Mucosa of descending colon (tissue), 3 donors: Measurements from ENCODE around the gene FBLN2. TPM values are rescaled to one million over a fixed set of nuclear protein-coding genes. Genes with fewer than 3 reads are reported as not detected.

Experiments used
- ATAC-seq: fragments of 200-7000 bp; cut with Tn5 transposase; one replicate; pipeline ENCODE4 v1.9.1; 2020; ENCODE audit warnings: mild to moderate bottlenecking, moderate library complexity
- DNase-seq, 3 donors: peaks; one replicate each; pipeline ENCODE4 v3.0.0-alpha.2; 2020
- H3K36me3 ChIP-seq: fragments of 200-600 bp; one replicate; pipeline ENCODE4 v1.8.0; 2021; ENCODE audit warnings: low read depth, mild to moderate bottlenecking
- H3K4me1 ChIP-seq: fragments of 200-600 bp; one replicate; pipeline ENCODE4 v1.8.0; 2021; ENCODE audit warnings: low read depth, mild to moderate bottlenecking
- H3K4me3 ChIP-seq: fragments of 200-600 bp; one replicate; pipeline ENCODE4 v1.8.0; 2021; ENCODE audit warnings: mild to moderate bottlenecking
- H3K9me3 ChIP-seq: fragments of 200-600 bp; one replicate; pipeline ENCODE4 v1.8.0; 2021; ENCODE audit warnings: mild to moderate bottlenecking
- CTCF ChIP-seq: fragments of 200-600 bp; IDR thresholded peaks from one replicate; pipeline ENCODE4 v1.8.0; 2022; ENCODE audit warnings: antibody characterized with exemption, mild to moderate bottlenecking
- intact Hi-C, 2 donors: fragments of 100-400 bp; cut with DNase I in 1 of 2; cut with micrococcal nuclease in 1 of 2; formaldehyde crosslinking; loops; one replicate each; pipeline versions ENCODE4 v1.11.0 to v1.11.1; 2022; cut with DNase I, micrococcal nuclease
- total RNA-seq, 3 donors: library from RNA; stranded (reverse); fragmentation: NEBNext Ultra II Directional in 2 of 3; extraction: Animal tissue kit (Norgen Biotek cat#: 25700) in 2 of 3; gene quantifications; one replicate each; pipeline versions ENCODE4 v1.2.1 to v1.2.4, GENCODE V29; 2021 to 2023
- donor health status: DM: no; HTN: no; CAD: no; lungs with moderate emphysema.
- donor health status: DM: no; HTN: no; CAD: no.
- donor health status: DM: no; HTN: yes; CAD: no.

The FBLN2 gene
- total RNA-seq, 3 donors from 2014 or later, result 10.2 to 48.9 (median 30.5) TPM

DNA sequence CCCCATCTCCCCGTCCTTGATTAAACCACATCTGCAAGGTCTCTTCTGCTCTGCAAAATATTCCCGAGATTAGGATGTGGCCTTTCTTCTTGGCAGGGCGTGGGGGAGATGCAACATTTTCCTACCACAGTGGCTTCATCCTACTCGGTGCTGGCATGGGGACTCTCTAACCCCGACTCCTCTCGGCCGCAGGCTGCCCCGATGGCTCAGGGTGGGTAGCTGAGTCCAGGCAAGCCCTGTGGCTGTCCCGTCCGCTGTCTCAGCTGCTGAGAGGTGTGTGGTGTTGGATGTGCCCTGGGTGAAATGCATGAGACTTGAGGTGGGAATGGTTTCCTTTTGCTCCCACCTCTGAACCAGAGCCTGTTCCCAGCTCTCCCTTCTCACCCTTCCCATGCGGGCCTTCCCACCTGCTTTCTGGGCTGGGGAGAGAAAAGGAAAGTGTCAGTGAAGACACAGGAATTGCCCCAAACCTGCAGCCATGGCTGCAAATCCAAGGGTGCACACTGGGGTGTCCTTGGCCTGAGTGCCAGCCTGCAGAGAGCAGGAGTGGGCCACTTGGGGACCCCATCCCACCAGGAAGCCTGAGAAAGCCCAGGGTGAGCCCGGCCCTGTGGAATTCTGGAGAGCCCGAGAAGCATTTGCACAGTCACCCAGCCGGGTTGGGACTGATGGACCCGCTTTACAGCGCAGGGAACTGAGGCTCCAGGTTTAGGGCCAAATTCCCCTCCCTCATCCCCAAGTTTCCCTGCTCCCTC lies 115.0 kb downstream of the FBLN2 start:
- no peak overlapping the region for H3K4me3 ChIP-seq
- no peak for DNase-seq
- ATAC-seq, result no peak
- intact Hi-C loops, result no loop called here
- H3K36me3 ChIP-seq, result no peaks in the 10 kb centered on the region
- H3K4me1 ChIP-seq, result no peaks in the 10 kb centered on the region
- TF ChIP-seq CTCF, result no peak
- H3K9me3 ChIP-seq, result no peaks in the 10 kb centered on the region

DNA sequence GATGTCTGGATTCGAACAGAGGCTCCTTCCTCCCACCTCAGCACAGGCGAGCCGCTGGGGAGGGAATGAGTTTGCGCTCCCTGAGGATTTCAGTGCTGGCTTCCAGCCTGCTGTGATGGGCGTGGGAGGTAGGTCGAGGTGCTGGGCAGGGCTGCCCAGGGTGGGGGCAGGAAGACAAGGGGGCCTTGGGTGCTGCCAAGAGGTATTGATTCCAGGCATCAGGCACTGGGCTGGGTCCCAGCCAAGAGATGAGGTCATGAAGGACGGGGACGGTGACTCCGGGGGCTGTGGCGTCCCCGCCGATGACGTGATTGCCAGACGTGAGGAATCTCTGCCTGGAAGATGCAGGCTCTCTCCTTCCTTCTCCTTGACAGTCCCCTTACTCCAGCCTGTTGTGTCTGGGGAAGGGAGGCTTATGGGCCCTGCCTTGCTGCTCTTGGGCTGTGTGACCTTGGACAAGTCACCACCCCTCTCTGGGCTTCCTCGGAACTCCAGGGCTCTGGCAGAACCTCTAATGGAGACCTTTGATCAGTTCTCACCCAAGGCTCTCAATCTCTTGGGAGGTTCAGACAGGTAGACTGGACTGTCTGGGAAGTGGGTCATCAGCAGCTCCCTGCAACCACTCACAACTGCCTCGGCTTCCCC lies 116.8 kb downstream of the FBLN2 start:
- intact Hi-C loops, result no loop called here
- no peak for TF ChIP-seq CTCF
- Histone ChIP-seq H3K4me1 (no peaks in the 10 kb centered on the region), H3K36me3 (no peaks in the 10 kb centered on the region), H3K9me3 (no peaks in the 10 kb centered on the region), H3K4me3 (no peak overlapping the region)
- ATAC-seq, result no peak
- no peak for DNase-seq

GRCh38 chr3:13666227-13666619 lies 117.3 kb downstream of the FBLN2 start:
- ATAC-seq (no peak), DNase-seq (no peak)
- TF ChIP-seq CTCF, result no peak
- Histone ChIP-seq H3K4me1 (no peaks in the 10 kb centered on the region), H3K4me3 (no peak overlapping the region), H3K36me3 (no peaks in the 10 kb centered on the region), H3K9me3 (no peaks in the 10 kb centered on the region)
- intact Hi-C loops, result no loop called here

- H3K4me3 ChIP-seq, result no peak overlapping the region
- intact Hi-C loops, result no loop called here
- H3K4me1 ChIP-seq, result no peaks in the 10 kb centered on the region
- H3K9me3 ChIP-seq, result no peaks in the 10 kb centered on the region
- no peak for DNase-seq
- TF ChIP-seq CTCF, result no peak
- no peak for ATAC-seq
- H3K36me3 ChIP-seq, result no peaks in the 10 kb centered on the region
Observed at GRCh38 chr3:13666781-13667709, 118.1 kb downstream of the FBLN2 start.

GRCh38 chr3:13668136-13668535 lies 119.2 kb downstream of the FBLN2 start:
- Histone ChIP-seq H3K4me3 (no peak overlapping the region), H3K4me1 (no peaks in the 10 kb centered on the region), H3K9me3 (no peaks in the 10 kb centered on the region), H3K36me3 (no peaks in the 10 kb centered on the region)
- DNase-seq (no peak), ATAC-seq (no peak)
- intact Hi-C loops, result no loop called here
- no peak for TF ChIP-seq CTCF
